SH-SY5Y (cell line): ENCODE measurements around the gene GP2.

Source experiments
- GATA2 ChIP-seq: IDR thresholded peaks from 2 replicates; pipeline ENCODE4 v1.6.1; 2011; ENCODE audit warnings: mild to moderate bottlenecking, low read depth, low read length
- GATA3 ChIP-seq: IDR thresholded peaks from 2 replicates; pipeline ENCODE4 v1.6.1; 2011; ENCODE audit warnings: low read depth, mild to moderate bottlenecking, low read length, moderate library complexity

The GP2 gene

DNA sequence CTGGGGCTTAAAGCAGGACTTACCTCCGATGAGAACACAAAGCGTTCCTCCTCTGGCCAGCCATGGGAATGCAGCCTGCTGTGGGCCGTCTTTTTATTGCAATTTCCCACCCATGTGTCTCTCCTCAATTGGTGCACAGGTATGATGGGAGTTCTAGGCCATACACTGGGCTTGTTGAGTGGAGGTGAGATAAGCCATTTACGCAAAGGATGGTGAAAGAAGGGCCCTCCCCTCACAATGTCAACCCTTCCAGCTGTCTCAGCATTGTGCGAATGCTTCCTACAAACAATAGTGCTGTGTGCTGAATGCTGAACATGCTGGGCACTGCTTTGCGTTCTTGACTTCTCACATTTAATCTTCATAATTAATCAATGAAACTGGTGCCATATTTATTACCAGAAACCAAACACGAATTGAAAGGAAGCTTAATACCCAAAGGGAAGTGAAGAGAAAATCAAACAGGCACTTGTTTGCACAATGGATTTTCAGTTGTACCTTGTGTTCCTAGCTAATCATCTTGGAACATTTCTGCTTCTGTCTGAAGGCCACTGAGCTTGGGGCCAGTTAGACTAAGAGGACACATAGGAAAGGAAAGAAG is at the start of gene GP2:
GP2 (minus strand) TSS at position 70 of the 598 bp plus-strand sequence. CDS start 1,082 bp downstream, outside the sequence.
- TF ChIP-seq GATA2 (no peak), GATA3 (no peak)

DNA sequence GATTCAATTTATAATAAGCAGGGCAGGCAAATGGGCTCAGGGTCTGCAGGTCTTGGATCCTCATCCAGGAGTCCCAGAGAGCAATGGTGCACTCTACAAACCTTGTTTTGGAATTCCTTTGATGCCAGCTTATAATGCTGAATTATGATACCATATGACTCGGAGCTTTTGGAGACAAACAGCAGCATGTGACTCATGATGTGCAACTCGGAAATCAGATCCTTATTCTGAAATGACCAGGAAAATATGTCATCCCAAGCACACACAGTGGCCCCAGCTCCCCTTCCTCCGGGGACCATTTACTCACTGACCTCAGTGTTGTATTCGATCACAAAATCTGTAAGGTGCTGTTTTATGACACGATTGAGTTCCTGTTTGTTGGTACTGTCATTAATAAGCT is 45.4 kb upstream of the GP2 start:
- no peak for TF ChIP-seq GATA2
- no peak for TF ChIP-seq GATA3

DNA sequence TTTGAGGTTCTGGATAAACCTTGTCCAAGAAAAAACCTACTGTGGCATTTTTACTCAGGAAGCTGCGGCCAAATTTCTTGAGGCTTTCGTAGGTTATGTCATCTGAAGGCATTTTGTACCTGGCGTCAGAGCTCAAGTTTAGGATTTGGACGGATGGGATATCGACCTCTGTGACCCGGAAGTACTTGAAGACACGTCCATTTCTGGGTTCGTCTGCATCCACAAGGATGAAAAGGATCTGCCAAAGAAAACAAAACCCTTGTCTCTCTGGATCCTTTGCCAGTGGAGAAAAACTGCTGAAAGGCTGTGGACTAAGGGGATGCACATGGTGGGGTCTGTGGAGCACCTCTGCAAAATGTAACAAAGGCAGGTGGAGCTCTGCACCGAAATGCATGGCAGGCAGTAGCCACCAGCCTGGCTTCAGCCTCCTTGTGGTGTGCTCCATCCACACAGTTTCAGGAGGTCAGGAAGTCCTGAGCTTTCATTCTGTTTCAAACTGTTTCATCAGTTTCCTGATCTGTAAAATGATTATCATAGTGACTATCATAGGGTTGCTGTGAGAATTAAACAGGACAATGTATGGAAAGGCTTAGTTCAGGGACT is 42.2 kb upstream of the GP2 start:
- no peak for TF ChIP-seq GATA2

DNA sequence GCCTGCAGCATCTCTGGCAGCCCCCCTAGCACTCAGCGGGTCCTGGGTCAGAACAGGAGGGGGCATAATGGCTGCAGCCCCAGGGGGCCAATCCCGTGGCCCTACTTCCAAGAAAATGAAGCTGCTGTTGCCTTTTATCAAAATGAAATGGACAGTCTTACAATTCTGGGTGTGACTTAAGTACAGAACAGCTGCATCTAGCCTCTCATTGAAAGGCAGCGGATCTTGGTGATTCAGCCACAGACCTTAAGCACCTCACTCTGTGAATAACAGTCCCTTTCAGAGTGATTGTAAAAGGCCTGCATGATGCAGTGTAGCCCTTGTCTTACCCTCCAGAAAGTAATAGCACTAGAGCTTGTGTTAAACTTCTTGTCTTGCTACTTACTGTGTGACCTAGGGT is 36.7 kb upstream of the GP2 start:
- no peak for TF ChIP-seq GATA3
- no peak for TF ChIP-seq GATA2

DNA sequence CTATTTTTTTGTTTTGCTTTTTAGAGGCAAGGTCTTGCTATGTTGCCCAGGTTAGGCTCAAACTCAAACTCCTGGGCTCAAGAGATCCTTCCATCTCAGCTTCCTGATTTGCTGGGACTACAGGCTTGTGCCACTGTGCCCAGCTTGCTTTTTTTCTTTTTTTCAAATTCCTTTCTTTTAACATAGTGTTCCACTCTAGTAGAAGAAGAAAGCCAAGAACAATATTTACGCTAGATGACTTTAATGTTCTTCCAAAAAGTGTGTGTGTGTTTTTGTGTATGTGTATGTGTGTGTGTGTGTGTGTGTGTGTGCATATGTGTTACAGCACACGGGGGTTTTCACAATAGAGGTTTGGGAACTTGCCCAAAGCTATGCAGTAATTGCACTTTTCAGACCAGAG is 35.9 kb upstream of the GP2 start:
- TF ChIP-seq GATA2 (no peak), GATA3 (no peak)

DNA sequence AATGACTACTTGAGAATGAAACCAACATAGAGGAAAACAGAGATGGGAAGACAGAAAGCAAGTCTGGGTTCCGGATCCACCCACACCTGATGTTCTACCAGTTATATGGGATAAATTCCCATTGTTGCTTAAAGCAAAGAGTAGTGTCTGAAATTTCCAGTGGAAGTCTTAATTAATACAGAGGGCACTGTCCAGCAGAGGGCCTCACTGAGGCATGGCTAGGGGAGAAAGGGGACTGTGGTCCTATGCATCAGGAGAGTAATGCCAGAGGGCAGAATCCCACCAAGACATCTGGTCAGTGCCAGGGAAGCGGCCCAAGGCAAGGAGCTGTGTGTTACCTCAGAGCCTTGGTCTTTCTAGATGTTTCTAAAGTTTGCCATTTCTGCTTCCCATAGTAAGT is 32.7 kb upstream of the GP2 start:
- TF ChIP-seq GATA2 (no peak), GATA3 (no peak)

DNA sequence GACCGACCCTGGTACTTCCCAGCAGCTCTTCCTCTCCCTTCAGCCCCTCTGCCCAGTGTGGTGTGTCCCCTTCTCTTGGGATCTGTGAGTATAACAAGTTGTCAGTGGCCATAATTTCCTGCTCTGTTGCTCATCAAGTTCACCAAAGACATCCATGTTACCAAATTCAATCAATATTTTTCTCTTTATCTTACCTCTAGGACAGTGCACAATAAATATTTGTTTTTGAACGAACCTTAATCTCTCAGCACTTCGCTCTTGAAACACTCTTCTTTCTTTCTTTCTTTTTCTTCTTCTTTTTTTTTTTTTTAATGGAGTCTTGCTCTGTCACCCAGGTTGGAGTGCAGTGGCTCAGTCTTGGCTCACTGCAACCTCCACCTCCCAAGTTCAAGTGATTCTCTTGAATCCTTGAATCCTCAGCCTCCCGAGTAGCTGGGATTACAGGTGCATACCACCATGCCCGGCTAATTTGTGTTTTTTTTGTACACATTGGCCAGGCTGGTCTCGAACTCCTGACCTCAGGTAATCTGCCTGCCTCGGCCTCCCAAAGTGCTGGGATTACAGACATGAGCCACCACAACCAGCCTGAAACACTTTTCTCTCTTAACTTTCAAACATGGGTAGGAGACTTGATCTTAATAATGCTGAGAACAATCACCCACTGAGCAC is 27.9 kb upstream of the GP2 start:
- TF ChIP-seq GATA3 (no peak), GATA2 (no peak)

DNA sequence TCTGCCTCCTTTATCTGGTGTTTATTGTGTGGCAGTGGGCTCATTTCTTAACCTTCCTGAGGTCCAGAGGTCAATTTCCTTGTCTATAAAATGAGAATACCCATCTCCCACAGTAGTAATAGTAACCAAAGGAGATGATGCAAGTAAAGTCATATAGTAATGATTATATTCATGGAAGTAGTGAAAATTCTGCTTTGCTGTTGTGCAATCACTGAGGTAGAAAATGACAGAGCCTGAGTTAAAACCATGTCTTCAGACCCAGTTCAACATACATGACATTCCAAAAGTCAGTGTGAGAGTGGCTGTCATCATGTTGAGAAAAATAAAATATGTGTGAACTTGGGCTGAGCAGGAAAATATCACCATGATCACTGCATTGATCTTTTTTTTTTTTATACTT is 26.1 kb upstream of the GP2 start:
- no peak for TF ChIP-seq GATA2
- TF ChIP-seq GATA3: no peak

DNA sequence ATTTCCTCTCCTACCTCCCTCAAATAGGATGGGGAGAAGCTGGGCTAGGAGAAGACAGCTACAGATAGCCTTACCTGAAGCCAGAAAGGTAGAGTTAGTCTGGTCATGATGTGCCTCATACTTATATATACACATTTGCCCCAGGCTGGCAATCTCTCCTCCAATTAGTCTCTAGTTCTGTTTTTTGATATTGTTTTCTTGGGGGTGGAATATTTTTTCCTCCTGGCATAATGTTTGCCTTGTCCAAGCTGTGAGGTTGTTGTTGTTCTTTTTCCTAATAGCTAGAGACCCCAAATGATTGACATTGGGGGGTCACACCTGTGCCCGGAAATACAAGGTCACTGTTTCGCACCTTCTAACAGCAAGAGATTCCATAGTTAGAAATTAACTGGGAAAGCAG is 25.3 kb upstream of the GP2 start, which contains the start of gene UMOD:
UMOD (minus strand) TSS at position 101 of the 400 bp plus-strand sequence. CDS start 1,978 bp downstream, outside the sequence.
- TF ChIP-seq GATA3 (no peak), GATA2 (no peak)

DNA sequence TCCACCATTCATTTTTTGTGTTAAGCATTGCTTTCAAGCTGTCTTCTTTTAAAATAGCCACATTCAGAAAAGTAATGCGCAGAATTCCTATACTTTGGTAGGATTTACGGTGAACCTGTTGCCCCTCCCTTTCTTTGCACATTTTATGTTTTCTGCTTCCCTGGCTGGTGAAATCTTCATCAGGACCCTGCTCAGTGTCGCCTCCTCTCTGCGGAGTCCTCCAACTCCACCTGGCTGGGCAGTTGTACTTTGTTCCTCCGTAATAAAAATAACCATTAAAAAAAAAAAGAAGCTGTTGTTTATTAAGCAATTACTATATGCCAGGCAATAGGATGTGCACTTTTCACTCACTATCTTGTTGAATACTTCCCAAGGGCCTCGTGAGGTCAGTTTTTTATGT is 22.3 kb upstream of the GP2 start:
- TF ChIP-seq GATA3: no peak
- no peak for TF ChIP-seq GATA2

DNA sequence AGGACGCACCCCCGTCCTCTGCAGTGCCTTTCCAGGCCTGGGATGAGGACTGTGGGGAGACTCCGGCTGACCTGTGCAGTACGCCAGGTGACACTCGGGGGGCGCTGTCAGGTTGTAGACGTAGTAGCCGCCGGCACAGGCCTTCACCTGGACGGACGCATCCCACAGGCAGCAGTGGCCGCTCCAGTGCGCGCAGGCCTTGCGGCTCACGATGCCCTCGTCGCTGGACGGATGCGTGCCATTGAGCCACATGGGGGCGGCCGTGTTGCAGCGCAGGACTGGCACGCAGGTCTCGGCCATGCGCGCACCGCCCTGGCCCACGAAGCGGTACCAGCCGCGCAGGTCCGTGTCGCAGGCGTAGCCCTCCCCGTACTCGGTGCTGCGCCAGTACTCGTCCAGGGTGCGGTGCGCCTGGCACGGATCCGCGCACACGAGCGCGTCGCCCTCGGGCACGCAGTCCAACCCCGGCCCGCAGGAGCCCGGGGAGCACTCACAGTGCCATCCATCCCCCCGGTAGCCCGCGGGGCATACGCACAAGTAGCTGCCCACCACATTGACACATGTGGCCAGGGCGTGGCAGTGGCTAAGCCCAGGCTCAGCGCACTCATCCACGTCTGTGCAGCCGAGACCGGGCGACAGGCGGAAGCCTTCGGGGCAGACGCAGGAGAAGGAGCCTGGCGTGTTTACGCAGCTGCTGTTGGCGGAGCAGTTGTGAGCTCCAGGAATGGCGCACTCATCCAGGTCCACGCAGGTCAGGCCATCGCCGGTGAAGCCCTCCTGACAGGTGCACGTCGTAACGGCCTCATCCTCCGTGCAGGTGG is 21.3 kb upstream of the GP2 start:
- TF ChIP-seq GATA2 (no peak), GATA3 (no peak)

DNA sequence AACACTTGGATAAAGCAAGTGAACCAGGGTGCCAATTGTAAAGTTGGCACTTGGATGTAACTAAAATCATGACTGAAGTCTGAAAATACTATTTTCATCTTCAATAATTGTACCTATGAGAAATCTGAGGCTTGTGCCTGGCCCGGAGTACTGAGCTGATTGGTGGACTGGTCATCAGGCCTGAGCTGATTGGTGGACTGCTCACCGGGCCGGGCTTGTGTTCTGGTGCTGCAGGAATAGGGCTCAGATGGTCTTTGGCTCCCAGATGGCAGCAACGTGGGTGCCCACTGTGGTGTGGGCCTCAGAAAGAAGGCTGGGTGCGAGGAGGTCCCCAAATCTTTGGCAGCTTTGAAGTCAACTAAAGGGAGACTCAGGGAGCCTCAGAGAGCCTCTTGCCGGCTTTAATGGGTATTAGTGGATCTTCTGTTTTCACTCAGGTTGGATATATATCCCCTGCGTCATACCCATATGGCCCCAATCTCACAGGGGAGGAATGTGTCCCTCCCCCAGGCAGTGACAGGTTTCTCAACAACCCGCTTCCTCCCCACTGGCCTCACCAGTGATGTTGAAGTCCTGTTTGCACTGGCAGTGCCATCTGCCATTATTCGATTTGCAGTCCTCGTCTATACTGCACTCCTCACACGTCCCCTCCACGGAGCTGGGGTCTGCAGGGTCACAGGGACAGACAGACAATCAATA is 20.5 kb upstream of the GP2 start:
- no peak for TF ChIP-seq GATA3
- no peak for TF ChIP-seq GATA2

DNA sequence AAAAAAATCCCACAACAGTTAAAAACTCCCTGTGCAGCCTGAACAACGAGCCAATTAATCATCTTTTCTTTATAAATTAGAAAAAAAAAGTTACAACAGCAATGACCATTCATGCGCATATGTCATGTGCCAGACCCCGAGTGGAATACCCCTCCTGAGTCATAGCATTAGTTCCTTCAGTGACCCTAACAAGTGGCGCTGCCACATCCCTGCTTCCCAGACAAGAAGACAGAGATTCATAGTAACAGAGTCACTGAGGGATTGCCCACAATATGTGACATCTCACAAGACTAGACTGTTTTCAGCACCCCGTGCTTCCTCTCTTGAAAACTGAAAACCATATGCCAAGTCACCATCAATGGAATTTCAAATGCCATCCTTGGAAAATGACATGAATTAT is 17.3 kb upstream of the GP2 start:
- TF ChIP-seq GATA3 (no peak), GATA2 (no peak)

DNA sequence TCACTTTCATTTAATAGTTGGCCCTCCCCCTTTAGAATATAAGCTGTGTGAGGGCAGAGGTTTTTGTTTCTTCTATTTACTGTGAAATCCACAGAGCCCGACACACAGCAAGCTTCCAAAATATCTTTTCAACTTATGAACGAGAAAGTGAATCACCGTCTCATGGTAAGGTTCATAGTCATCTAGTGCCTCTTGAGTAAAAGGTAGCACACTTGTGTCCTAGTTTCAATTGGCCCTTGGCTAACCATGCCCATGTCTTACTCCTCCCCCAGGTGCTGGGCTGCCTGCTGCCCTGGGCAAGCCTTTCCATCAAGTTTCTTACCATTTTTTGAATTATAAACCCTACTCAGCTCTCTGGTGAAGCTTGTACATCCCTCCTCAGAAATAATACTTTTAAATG is 12.4 kb upstream of the GP2 start:
- TF ChIP-seq GATA2 (no peak), GATA3 (no peak)

DNA sequence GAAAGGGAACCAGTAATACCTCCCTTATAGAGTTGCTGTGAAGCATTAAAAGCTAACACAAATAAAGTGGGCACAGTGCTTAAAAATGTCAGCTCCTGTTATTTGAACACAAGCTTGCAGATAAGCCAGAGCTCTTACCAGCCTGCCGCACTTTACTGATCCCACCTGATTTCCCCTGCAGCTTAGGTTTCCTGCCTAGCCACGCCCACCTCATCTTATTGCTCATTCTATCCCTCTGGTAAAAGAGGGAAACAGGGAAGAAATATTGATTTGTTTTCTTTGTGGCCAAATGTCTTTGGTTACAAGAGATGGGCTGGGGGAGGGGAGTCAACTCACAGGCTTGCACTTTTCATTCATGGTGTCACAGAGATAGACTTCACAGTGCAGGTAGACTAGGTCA is 9.6 kb upstream of the GP2 start:
- TF ChIP-seq GATA3 (no peak), GATA2 (no peak)
